Frontal cortex (tissue), 4 donors: ENCODE data around the gene ANAPC2. TPM values are rescaled to one million over a fixed set of nuclear protein-coding genes. Genes with fewer than 3 reads are reported as not detected.
"Not testable (repeated sequence)": the region's sequence is repeated elsewhere in the genome, so short reads cannot be mapped to it uniquely, and the experiment has no call there.

Experiments used
- DNase-seq, 2 donors: peaks; one replicate each; pipeline ENCODE4 v3.0.0; 2012; ENCODE audit warnings: low spot score in 2 of 2
- FAIRE-seq: peaks from 2 replicates; lab custom pipeline; 2012; peaks lifted over from hg19 to GRCh38; lab: Jason Lieb, UNC
- small RNA-seq: library from RNA; depleted of rRNA; stranded (forward); fragments of <200 nt; gene quantifications from one replicate; pipeline ENCODE3, GENCODE V24; 2014
- total RNA-seq: library from RNA; depleted of rRNA; stranded (reverse); fragments of >200 nt; gene quantifications from one replicate; pipeline ENCODE4 v1.2.3, GENCODE V29; 2014
- donor health status: control.
- donor health status: control.
- donor health status: control.

Gene ANAPC2
- total RNA-seq, 1 donor from 2014 or later = 22.4 TPM

DNA sequence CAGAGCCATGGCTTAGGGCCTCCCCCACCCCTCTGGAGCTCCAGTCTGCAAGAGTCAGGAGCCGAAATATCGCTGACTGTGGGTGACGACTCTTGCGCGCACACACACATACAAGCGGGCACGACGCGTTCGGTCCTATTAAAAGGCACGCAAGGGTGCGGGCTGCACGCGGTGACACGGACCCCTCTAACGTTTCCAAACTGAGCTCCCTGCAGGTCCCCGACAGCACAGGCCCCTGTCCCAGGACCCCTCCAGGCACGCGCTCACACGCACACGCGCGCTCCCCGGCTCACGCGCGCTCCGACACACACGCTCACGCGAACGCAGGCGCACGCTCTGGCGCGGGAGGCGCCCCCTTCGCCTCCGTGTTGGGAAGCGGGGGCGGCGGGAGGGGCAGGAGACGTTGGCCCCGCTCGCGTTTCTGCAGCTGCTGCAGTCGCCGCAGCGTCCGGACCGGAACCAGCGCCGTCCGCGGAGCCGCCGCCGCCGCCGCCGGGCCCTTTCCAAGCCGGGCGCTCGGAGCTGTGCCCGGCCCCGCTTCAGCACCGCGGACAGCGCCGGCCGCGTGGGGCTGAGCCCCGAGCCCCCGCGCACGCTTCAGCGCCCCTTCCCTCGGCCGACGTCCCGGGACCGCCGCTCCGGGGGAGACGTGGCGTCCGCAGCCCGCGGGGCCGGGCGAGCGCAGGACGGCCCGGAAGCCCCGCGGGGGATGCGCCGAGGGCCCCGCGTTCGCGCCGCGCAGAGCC, 49.5 kb downstream of the ANAPC2 start, which contains the start of gene GRIN1:
Gene GRIN1, plus strand, starts transcription at position 433 of the 746 bp plus-strand sequence. CDS start 333 bp downstream, outside the sequence.
- DNase-seq (peak in 1 of 2 donors; percentile 68), FAIRE-seq (no peak)

DNA sequence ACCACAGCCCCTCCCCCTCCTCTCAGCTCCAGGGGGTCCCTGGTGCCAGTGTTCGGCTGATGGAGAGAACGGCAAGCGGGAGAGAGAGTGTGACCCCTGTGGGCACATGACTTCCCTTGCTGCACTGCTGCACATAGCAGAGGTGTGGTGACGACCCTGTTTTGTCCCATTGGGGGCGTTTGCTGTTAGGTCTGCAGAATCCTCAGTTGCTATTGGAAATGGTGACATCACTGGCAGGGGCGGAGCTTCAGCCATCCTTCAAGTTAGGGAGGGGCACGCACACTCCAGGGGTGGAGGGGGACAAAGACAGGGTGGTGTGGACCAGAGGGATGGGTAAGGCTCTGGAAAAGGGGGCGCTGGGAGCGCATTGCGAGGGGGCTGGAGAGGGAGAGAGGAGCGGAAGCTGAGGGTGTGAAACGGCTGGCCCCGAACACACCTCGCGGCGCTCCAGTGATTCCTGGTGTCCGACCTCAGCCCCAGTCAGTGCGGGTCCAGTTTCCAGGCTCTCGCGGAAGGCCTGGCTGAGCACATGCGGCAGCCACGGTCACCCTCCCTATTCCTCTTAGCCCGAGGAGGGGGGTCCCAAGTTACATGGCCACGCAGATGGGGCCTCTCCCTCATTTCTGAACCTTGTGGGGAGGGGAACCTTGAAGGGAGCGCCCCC, 50.2 kb downstream of the ANAPC2 start:
- DNase-seq = peak in 1 of 2 donors; percentile 75
- FAIRE-seq = no peak

DNA sequence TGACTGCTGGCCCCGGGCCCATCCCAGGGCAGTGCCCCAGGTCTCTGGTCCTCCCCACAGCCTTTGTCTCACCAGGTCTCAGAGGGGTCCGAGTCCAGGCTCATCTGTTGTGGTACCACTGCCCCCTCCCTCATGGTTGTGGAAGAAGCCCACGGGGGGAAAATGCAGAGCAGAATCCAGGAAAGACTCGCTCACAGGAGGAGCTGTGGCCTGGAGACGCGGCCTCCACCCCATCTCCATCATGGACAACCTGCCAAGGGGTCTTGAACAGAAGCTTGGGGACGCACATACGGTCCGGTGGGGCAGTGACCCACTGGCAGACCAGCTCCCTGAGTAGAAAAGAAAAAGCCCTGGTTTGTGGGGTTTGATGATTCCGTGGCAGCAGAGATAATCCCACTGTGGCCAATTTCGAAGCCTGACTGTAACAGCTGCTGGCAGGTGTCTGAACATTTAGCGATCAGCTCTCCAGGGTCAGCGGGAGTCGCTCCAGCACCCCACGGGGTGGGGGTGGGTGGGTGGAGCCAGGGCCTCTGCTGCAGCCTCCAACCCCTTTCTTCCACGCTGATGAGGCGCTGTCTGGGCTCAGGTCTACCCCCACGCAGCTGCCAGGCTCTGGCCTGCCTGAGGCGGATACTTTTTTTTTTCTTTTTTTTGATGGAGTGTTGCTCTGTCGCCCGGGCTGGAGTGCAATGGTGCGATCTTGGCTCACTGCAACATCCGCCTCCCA, 51.3 kb downstream of the ANAPC2 start:
- DNase-seq (no peak), FAIRE-seq (no peak)

DNA sequence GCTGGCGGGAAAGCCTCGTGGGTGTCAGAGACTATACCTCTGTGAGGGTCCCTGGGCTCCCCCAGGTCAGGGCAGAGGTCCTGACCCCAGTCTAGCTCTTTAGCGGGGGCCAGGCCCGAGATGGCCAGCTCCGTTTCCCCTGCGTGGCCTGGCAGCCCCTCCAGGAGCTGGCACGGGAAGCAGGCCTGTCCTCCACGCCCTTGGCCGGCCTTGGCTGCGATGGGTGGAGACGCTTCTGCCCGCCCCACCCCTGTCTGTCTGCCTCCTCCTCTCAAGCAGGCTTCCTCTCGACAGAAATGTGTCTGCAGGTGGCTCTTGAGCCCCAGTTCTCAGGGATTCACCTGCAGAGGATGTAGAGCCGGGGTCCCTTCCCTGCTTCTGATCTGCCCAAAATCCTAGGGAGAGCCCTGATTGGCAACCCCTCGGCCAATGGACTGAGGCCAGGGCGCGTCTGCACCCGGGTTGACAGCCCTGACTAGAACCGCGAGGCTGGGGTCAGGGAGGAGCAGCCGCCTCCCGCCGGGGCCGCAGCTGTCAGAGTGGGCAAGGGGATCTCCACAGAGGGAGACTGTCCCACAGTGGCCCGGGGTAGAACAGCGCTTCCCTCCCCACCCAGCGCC, 52.0 kb downstream of the ANAPC2 start:
- FAIRE-seq (no peak), DNase-seq (no peak)

DNA sequence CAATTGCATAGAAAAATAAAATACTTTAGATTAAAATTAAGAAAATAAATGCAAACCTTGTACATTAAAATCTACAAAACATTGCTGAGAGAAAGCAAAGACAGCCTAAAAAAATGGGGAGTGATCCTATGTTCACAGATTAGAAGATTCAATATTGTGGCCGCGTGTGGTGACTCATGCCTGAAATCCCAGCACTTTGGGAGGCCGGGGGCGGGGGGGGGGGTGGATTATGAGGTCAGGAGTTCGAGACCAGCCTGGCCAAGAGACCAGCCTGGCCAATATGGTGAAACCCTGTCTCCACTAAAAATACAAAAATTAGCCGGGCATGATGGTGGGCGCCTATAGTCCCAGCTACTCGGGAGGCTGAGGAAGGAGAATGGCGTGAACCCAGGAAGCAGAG, 53.2 kb downstream of the ANAPC2 start:
- FAIRE-seq, DNase-seq: not testable (repeated sequence)

DNA sequence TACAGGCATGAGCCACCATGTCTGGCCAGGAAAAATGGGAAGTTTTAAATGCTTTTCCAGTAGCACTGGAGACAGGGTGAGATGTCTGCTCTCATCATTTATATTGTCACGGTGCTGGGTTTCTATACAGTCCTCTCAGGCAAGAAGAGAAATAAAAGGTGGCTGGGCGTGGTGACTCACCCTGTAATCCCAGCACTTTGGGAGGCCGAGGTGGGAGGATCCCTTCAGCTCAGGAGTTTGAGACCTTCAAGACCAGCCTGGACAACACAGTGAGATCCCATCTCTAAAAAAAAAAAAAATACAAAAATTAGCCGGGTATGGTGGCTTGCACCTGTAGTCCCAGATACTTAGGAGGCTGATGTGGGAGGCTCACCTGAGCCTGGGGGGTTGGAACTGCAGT, 54.2 kb downstream of the ANAPC2 start:
- FAIRE-seq (no peak), DNase-seq (no peak)

DNA sequence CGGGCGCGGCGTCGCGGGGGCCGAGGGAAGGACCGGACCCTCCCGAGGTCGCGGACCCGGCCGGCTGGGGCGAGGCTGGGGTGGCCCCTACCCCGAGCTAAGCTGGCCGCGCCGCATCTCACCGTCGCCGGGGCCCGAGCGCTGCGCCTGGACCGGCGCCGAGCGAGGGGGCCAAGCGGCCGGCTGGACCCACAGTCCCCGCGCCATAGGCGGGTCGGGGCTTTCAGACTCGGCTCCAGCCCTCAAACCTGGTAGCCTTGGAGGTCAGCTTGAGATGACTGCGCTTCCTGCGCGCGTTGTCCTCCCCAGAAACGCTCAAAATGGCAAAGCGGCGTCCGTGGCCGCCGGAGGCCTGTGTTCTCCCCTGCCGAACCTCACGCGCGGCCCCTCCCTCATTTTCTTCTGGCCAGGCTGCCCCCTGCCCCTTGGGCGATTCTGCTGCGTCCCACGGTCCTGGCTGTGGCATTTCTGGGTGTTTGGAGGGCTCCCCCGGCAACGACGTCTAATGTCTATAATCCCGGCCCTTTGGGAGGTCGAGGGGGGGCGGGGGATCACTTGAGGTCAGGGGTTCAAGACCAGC, 58.1 kb downstream of the ANAPC2 start:
- no peak for FAIRE-seq
- DNase-seq = no peak

DNA sequence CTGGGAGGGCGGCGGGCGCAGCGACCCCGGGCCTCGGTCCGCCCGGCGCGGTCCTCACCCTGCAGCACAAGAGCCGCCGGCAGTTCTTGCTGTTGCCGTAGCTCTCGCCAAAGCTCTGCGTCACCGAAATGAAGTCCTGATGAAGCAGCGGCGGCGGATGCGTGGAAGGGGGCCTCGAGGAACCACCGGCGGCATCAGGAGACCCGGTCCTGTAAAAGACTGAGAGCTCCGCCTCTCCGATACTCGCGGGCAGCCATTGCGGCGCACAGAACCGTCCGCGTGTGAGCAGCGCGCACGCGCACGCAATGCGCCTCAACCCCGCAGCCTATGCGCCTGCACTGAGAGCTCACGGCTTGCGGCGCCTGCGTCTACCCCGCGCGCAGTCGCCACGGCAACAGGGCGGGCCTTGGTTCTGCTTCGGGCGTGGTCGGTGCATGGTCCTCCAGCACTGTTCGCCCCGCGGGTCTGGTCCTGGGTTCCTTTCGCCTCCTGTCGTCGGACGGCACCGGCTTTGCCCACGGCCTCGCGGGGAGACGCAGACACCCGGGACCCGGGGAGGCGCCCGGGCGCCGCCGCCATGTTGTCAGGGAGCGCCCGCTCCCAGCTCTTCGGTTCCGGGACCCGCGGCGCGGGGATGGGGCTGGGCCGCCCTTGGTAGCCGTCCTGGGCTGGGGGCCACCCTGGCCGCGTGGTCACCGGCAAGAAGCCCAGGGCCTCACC, 58.7 kb downstream of the ANAPC2 start:
- FAIRE-seq (no peak), DNase-seq (peak; percentile 90 to 92)

DNA sequence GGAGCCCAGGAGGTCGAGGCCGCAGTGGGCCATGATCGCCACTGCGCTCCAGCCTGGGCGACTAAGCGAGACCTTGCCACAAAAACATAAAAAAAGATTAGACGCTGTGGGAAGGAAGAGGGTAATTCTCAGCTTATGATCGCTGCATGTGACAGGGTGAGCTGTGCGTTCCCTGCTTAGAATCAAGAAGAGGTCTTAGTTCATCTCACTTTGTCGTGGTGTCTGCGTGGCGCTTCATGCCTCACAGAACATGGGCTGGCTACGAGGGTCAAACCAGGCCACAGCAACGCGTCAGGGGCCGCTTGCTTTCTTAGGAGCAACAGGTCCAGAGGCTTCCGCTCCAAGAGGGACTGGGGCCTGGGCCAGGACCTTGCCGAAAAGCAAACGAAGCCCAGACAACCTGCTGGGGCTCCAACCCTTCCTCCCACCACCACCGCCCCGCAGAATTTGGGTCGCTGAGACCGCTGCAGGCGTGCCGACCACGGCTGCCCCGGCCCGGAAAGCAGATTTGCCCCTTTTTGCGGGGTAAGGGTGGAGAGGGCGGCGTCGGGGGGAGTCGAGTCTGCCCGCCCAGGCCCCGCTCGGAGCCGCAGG, 59.4 kb downstream of the ANAPC2 start:
- FAIRE-seq = no peak

DNA sequence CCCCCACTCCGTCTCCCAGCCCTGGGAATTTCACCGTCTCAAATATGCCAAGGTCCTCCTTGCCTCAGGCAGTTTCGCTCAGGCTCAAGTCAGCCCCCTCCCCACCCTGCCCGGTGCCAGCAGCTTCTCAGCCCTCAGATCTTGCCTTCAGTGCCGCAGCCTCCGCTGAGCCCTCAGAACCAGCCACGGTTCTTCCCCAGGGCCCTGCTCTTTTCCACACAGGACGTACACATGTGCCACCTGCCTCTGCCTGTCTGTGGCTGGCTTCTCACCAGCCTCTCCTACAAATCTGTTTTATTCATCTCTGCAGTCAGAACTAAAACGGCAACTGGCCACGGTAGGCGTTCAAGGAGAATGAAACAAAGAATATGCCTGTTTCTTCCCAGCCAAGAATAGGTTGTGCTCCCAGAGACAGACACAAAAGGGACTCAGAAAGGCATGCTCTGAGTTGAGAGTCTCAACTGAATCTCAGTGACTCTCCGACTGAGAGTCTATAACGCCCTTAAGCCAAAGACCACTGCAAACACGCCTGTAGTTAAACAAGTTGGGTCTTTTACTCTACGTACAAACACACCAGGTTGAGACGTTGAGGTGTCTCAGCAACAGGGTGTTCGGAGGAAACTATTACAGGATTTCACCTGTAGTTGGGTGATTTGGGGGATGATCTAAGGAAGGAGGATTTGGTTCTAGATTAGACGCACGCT, 60.0 kb downstream of the ANAPC2 start:
- DNase-seq = no peak
- FAIRE-seq = no peak

More for the DNA sequence above, 59.4 kb downstream of the ANAPC2 start:
- no peak for DNase-seq

DNA sequence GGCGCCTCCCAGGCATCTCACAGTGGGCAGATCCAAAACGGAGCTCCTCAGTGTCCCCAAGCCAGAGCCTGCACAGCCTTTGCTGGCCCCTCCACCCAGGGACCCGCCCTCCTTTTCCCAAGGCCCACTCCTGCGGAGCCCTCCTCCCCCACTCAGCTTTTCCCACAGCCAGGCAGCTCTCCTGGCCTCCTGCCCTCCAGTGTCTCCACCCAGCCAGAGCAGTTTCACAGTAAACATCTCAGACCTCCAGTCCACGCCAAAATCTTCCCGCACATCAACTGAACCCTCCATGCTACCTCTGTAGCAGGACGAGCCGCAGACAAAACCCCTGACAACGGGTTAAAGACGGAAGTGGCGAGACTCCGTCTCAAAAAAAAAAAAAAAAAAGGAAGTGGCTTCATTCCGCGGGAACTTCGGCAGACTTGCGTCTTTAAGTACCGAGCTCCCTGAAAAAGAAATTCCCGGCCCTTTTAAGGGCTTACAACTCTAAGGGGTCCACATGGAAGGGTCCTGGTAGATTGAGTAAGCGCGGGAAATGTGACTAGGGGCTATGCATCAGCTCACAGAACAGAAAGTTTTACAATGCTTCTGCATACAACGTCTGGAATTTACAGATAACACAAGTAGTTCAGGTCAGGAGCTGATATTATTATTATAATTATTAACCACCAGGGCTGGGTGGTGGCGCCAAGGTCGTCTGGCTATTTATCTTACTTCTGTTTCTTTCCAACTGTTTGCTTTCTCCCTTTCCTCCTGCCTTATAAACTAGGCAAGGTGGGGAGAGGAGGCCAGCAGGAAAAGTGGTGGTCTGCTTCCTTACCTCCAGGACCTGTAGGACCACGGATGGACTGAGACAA, 60.8 kb downstream of the ANAPC2 start:
- DNase-seq = no peak
- no peak for FAIRE-seq

DNA sequence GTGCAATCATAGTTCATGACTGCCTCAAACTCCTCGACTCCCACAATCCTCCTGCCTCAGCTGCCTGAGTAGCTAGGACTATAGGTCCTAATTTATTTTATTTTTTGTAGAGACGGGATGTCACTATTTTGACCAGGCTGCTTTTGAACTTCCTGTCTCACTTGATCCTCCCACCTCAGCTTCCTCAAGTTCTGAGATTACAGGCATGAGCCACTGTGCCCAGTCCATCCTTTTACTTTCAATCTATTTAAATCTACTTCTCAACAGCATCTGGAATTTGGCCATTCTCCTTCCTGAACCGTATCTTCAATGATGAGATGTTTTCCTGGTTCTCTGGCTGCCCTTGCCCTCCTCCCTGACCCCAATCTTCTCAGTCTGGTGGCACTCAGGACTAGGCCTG, 61.6 kb downstream of the ANAPC2 start:
- no peak for FAIRE-seq
- DNase-seq = no peak

Small RNA genes lying within 50 kb of the gene (small RNA-seq; reads per million reads assigned to genes)
- gene MIR3621 = not detected

Other genes with a start within 250 kb of the ANAPC2 start
- gene FBXW5, start 243.8 kb downstream of the ANAPC2 start, total RNA-seq = 62.4 TPM
- not detected for gene C8G, start 243.3 kb downstream of the ANAPC2 start, total RNA-seq
- not detected for gene LCN12, start 236.3 kb downstream of the ANAPC2 start, total RNA-seq
- 61.1 TPM for gene PTGDS, start 211.1 kb downstream of the ANAPC2 start, total RNA-seq
- 0.82 TPM for gene LCNL1, start 205.6 kb downstream of the ANAPC2 start, total RNA-seq
- 13.5 TPM for gene PAXX, start 196.1 kb downstream of the ANAPC2 start, total RNA-seq
- gene CLIC3, start 192.0 kb downstream of the ANAPC2 start, total RNA-seq = not detected
- 20.8 TPM for gene ABCA2, start 160.3 kb downstream of the ANAPC2 start, total RNA-seq
- gene FUT7, start 156.5 kb downstream of the ANAPC2 start, total RNA-seq = not detected
- gene NPDC1, start 142.4 kb downstream of the ANAPC2 start, total RNA-seq = 16.3 TPM
- 0.82 TPM for gene ENTPD2, start 134.5 kb downstream of the ANAPC2 start, total RNA-seq
- gene SAPCD2, start 118.0 kb downstream of the ANAPC2 start, total RNA-seq = 1.2 TPM
- gene UAP1L1, start 111.0 kb downstream of the ANAPC2 start, total RNA-seq = 0.41 TPM
- gene MAN1B1, start 101.6 kb downstream of the ANAPC2 start, total RNA-seq = 42.0 TPM
- gene DPP7, start 73.8 kb downstream of the ANAPC2 start, total RNA-seq = 38.3 TPM
- gene GRIN1, start 49.4 kb downstream of the ANAPC2 start, total RNA-seq = 29.8 TPM
- gene LRRC26, start 18.5 kb downstream of the ANAPC2 start, total RNA-seq = 0.41 TPM
- not detected for gene TMEM210, start 16.5 kb downstream of the ANAPC2 start, total RNA-seq
- 24.5 TPM for gene SSNA1, start 116 bp upstream of the ANAPC2 start, total RNA-seq
- gene TPRN, start 12.2 kb upstream of the ANAPC2 start, total RNA-seq = 6.1 TPM
- gene TMEM203, start 17.1 kb upstream of the ANAPC2 start, total RNA-seq = 34.2 TPM
- 3.3 TPM for gene NDOR1, start 17.1 kb upstream of the ANAPC2 start, total RNA-seq
- 0.82 TPM for gene RNF208, start 33.7 kb upstream of the ANAPC2 start, total RNA-seq
- gene CYSRT1, start 36.6 kb upstream of the ANAPC2 start, total RNA-seq = under 0.01 TPM
- not detected for gene RNF224, start 38.9 kb upstream of the ANAPC2 start, total RNA-seq
- gene SLC34A3, start 42.3 kb upstream of the ANAPC2 start, total RNA-seq = not detected
- gene TUBB4B, start 52.7 kb upstream of the ANAPC2 start, total RNA-seq = 92.5 TPM
- not detected for gene STPG3, start 62.7 kb upstream of the ANAPC2 start, total RNA-seq
- gene NELFB, start 66.8 kb upstream of the ANAPC2 start, total RNA-seq = 36.7 TPM
- 0.41 TPM for gene TOR4A, start 89.2 kb upstream of the ANAPC2 start, total RNA-seq
- gene NRARP, start 113.7 kb upstream of the ANAPC2 start, total RNA-seq = 3.7 TPM
- gene EXD3, start 234.6 kb upstream of the ANAPC2 start, total RNA-seq = 12.6 TPM
- 1.2 TPM for gene NOXA1, start 234.8 kb upstream of the ANAPC2 start, total RNA-seq